Caco-2 (cell line): ENCODE results near the gene EZR. TPM values are rescaled to one million over a fixed set of nuclear protein-coding genes. Genes with fewer than 3 reads are reported as not detected.
"Not testable (repeated sequence)": the region's sequence is repeated elsewhere in the genome, so short reads cannot be mapped to it uniquely, and the experiment has no call there.

Experiments
- BruUV-seq: library from RNA; stranded (reverse); fragments of 400-500 nt; replicated peaks from 2 replicates; lab custom pipeline; 2021; lab: Mats Ljungman, UMichigan
- CTCF ChIA-PET: fragments of 300-600 bp; sonication (Branson Sonifier 250); formaldehyde crosslinking; loops from one replicate; lab custom pipeline; 2022; ENCODE audit warnings: antibody characterized with exemption; lab: Charles Lee
- POLR2A ChIA-PET: fragments of 300-600 bp; sonication (Branson Sonifier 250); formaldehyde crosslinking; loops from one replicate; lab custom pipeline; 2022; ENCODE audit warnings: antibody characterized with exemption; lab: Charles Lee
- DNase-seq, 2 experiments: peaks; one replicate each; pipeline versions ENCODE4 v3.0.0 to v3.0.0-alpha.2; 2020 to 2022
- H3K27me3 ChIP-seq: replicated peaks from 2 replicates; pipeline ENCODE4 v1.6.0; 2011; ENCODE audit warnings: low read length; ENCODE audit not compliant: control insufficient read depth, insufficient read depth
- H3K36me3 ChIP-seq: 2 replicates; pipeline ENCODE4 v1.5.1; 2011; ENCODE audit warnings: low read length; ENCODE audit not compliant: control insufficient read depth, insufficient read depth
- H3K4me1 ChIP-seq: fragments of 250-450 bp; sonication (Bioruptor Pico); 2 replicates; pipeline ENCODE4 v1.5.1; 2020; ENCODE audit warnings: mild to moderate bottlenecking
- H3K4me3 ChIP-seq: 2 replicates; pipeline ENCODE4 v1.5.1; 2011; ENCODE audit warnings: low read depth, mild to moderate bottlenecking, control low read depth, low read length
- H3K9me3 ChIP-seq: fragments of 250-450 bp; sonication (Bioruptor Pico); 2 replicates; pipeline ENCODE4 v1.5.1; 2020; ENCODE audit warnings: mild to moderate bottlenecking, moderate library complexity
- H3K27ac Mint-ChIP-seq: one replicate; pipeline ENCODE4 v1.8.0; 2022; ENCODE audit warnings: mixed read lengths; ENCODE audit not compliant: unreplicated experiment
- H3K27me3 Mint-ChIP-seq: one replicate; pipeline ENCODE4 v1.8.0; 2022; ENCODE audit warnings: mixed read lengths; ENCODE audit not compliant: insufficient read depth, unreplicated experiment
- H3K36me3 Mint-ChIP-seq: one replicate; pipeline ENCODE4 v1.8.0; 2022; ENCODE audit warnings: mild to moderate bottlenecking, mixed read lengths; ENCODE audit not compliant: insufficient read depth, unreplicated experiment
- H3K4me1 Mint-ChIP-seq: one replicate; pipeline ENCODE4 v1.8.0; 2022; ENCODE audit warnings: low read depth, mixed read lengths; ENCODE audit not compliant: unreplicated experiment
- H3K4me3 Mint-ChIP-seq: one replicate; pipeline ENCODE4 v1.8.0; 2022; ENCODE audit warnings: mild to moderate bottlenecking, moderate library complexity, mixed read lengths; ENCODE audit not compliant: unreplicated experiment
- H3K9me3 Mint-ChIP-seq: one replicate; pipeline ENCODE4 v1.8.0; 2022; ENCODE audit warnings: mixed read lengths; ENCODE audit not compliant: unreplicated experiment
- CTCF ChIP-seq, 2 experiments: fragments of 200-600 bp in 1 of 2; IDR thresholded peaks; 1 replicate in 1 of 2; 2 replicates in 1 of 2; pipeline versions ENCODE4 v1.5.1 to v1.8.0; 2011 to 2022; ENCODE audit warnings: antibody characterized with exemption in 1 of 2, control low read depth in 1 of 2, inconsistent platforms in 1 of 2, low read depth in 1 of 2, low read length in 1 of 2, mild to moderate bottlenecking in 1 of 2, moderate library complexity in 1 of 2; ENCODE audit not compliant: insufficient read depth in 1 of 2, severe bottlenecking in 1 of 2, unreplicated experiment in 1 of 2
- intact Hi-C: fragments of 100-400 bp; cut with micrococcal nuclease; formaldehyde crosslinking; loops from one replicate; pipeline ENCODE4 v1.10.0; 2022; ENCODE audit not compliant: unreplicated experiment
- total RNA-seq: library from RNA; stranded (reverse); gene quantifications from 2 replicates; pipeline ENCODE4 v1.2.3, GENCODE V29; 2022

The EZR gene
- total RNA-seq, 1 experiment from 2014 or later, result 290 TPM

DNA sequence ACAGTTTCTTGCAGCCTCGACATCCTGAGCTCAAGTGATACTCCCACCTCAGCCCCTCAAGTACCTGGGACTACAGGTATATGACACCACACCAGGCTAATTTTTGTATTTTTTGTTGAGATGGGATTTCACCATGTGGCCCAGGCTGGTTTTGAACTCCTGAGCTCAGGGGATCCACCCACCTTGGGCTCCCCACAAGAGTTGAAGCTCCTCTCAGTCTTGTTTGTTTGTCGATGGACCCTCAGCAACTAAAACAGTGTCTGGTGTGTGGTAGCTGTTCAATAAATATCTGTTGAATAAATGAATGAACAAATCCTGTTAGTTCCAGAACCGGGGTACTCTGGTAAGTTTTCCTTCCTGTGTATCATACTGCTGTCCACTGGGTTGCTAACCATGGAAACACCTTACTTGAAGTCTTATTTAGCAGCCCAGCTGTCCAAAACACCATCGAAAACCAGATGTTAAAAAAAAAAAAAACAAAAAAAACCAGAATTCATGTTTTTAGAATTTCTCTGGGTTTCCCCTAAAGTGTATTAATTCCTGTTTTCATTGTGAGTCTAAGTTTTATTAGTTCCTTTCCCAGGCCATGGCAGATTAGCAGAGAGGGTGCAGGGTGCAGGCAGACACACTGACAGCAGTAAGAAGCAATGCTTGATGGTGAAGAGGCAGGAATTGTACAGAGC lies 7.8 kb upstream of the EZR start:
- H3K27me3 Mint-ChIP-seq, result no peaks in the 10 kb centered on the region
- no peak overlapping the region for H3K4me3 ChIP-seq
- H3K9me3 Mint-ChIP-seq, result no peaks in the 10 kb centered on the region
- intact Hi-C loops, result no loop called here
- peaks cover 18% of the 10 kb centered on the region for H3K4me1 ChIP-seq
- peaks cover 25% of the 10 kb centered on the region for H3K4me1 Mint-ChIP-seq
- ChIA-PET CTCF (no interaction called here), POLR2A (interaction anchor here (0.7 kb wide), 1 partner anchor 27 kb away, joined by 4 read pairs; no protein-coding TSS in a partner anchor)
- H3K27ac Mint-ChIP-seq, result no peak overlapping the region
- DNase-seq, result no peak
- H3K36me3 Mint-ChIP-seq, result no peaks in the 10 kb centered on the region
- no TSS peak for BruUV-seq
- H3K4me3 Mint-ChIP-seq, result no peak overlapping the region
- H3K9me3 ChIP-seq, result no peaks in the 10 kb centered on the region
- H3K27me3 ChIP-seq, result no peaks in the 10 kb centered on the region
- no peak for TF ChIP-seq CTCF (IDR thresholded peaks at IDR 0.05; ENCODE audit: insufficient read depth in 1 of 2, low read depth in 1 of 2, low read length in 1 of 2, severe bottlenecking in 1 of 2, unreplicated experiment in 1 of 2)
- H3K36me3 ChIP-seq, result no peaks in the 10 kb centered on the region

DNA sequence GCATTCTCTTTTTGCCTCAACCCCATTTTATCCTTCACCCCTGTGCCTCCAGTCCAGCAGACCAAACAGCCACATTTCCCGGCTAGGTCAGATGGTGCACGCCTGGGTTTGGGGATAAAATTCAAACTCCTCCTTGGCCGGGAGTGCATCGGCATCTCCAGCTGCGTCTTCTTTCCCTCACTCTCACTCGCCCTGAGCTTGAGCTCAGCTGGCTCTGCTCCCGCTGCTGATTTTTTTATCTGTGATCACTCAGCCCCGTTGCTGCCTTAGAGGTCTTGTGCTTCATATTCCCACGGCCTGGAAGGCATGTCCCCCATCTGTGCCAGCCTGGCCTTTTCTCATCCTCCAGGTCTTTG lies 6.8 kb upstream of the EZR start:
- no peaks in the 10 kb centered on the region for H3K9me3 ChIP-seq
- TF ChIP-seq CTCF (IDR thresholded peaks at IDR 0.05; ENCODE audit: insufficient read depth in 1 of 2, low read depth in 1 of 2, low read length in 1 of 2, severe bottlenecking in 1 of 2, unreplicated experiment in 1 of 2), result no peak
- peak overlapping the region; percentile 36 for H3K27ac Mint-ChIP-seq
- CTCF ChIA-PET, result no interaction called here
- no peaks in the 10 kb centered on the region for H3K9me3 Mint-ChIP-seq
- H3K36me3 Mint-ChIP-seq, result no peaks in the 10 kb centered on the region
- no peaks in the 10 kb centered on the region for H3K36me3 ChIP-seq
- H3K4me3 Mint-ChIP-seq, result no peak overlapping the region
- BruUV-seq, result no TSS peak
- no peaks in the 10 kb centered on the region for H3K27me3 Mint-ChIP-seq
- no peak overlapping the region for H3K4me3 ChIP-seq
- no peaks in the 10 kb centered on the region for H3K27me3 ChIP-seq
- DNase-seq, result no peak
- POLR2A ChIA-PET, result no interaction called here
- peaks cover 14% of the 10 kb centered on the region for H3K4me1 ChIP-seq
- intact Hi-C loops, result no loop called here
- peaks cover 17% of the 10 kb centered on the region for H3K4me1 Mint-ChIP-seq

DNA sequence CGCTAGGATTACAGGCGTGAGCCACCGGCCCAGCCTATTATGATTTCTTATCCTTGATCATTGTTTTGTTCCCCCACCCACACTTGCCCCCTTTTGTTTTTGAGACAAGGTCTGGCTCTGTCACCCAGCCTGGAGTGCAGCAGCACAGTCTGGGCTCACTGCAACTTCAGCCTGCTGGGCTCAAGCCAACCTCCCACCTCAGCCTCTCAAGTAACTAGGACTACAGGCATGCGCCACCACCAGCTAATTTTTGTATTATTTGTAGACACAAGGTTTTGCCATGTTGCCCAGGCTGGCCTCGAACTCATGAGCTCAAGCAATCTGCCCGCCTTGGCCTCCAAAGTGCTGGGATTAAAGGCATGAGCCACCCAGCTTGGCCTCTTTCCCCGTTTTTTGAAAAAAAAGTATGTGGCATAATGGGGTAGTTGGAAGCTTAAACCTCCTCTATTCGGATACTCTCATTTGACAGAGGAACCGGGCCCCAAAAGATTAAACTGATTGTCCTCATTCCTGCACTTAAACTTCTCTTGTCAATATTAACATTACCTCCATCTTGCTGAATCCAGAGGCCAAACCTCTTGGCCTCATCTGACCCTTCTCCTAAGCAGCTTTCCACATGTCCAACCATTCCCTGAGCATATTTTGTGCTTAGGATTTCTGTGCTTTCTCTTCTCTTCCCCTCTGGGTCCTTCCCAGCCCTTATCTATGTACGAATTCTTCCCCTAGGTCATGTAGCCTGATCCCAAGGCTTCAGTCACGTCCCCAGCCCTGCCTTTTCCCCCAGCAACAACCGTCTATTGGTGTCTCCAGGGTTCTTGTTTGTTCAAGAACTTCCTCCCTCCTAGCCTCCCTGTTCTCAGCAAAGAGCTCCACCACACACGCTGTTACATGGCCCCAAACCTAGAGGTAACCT lies 6.1 kb upstream of the EZR start:
- no TSS peak for BruUV-seq
- TF ChIP-seq CTCF (IDR thresholded peaks at IDR 0.05; ENCODE audit: insufficient read depth in 1 of 2, low read depth in 1 of 2, low read length in 1 of 2, severe bottlenecking in 1 of 2, unreplicated experiment in 1 of 2), result no peak
- H3K36me3 Mint-ChIP-seq, result peaks cover 3% of the 10 kb centered on the region
- Histone ChIP-seq H3K36me3 (no peaks in the 10 kb centered on the region), H3K9me3 (no peaks in the 10 kb centered on the region), H3K4me3 (no peak overlapping the region), H3K4me1 (peaks cover 17% of the 10 kb centered on the region), H3K27me3 (no peaks in the 10 kb centered on the region)
- no peaks in the 10 kb centered on the region for H3K9me3 Mint-ChIP-seq
- ChIA-PET CTCF (no interaction called here), POLR2A (interaction anchor here (0.6 kb wide), 1 partner anchor 44 kb away, joined by 3 read pairs; no protein-coding TSS in a partner anchor)
- no peak for DNase-seq
- intact Hi-C loops, result no loop called here
- H3K27me3 Mint-ChIP-seq, result no peaks in the 10 kb centered on the region
- H3K4me1 Mint-ChIP-seq, result peaks cover 18% of the 10 kb centered on the region
- peak overlapping the region; percentile 22 for H3K27ac Mint-ChIP-seq
- H3K4me3 Mint-ChIP-seq, result no peak overlapping the region

DNA sequence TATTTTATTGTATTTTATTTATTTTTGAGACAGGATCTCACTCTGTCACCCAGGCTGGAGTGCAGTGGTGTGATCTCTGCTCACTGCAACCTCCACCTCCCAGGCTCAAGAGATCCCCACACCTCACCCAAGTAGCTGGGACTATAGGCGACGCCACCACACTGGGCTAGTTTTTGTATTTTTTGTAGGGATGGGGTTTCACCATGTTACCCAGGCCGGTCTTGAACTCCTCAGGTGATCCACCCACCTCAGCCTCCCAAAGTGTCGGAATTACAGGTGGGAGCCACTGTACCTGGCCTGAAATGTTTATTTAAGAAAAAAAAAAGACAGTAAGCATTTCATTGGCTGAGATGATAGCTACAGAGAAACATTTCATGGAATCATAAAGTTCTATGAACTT lies 4.4 kb upstream of the EZR start:
- POLR2A ChIA-PET, H3K9me3 ChIP-seq, H3K4me3 Mint-ChIP-seq, H3K27ac Mint-ChIP-seq, BruUV-seq, DNase-seq, H3K27me3 Mint-ChIP-seq, CTCF ChIA-PET, H3K4me3 ChIP-seq, intact Hi-C loops, H3K9me3 Mint-ChIP-seq, H3K36me3 ChIP-seq, H3K27me3 ChIP-seq: not testable (repeated sequence)
- H3K4me1 Mint-ChIP-seq, result peaks cover 23% of the 10 kb centered on the region
- peaks cover 16% of the 10 kb centered on the region for H3K36me3 Mint-ChIP-seq
- peaks cover 20% of the 10 kb centered on the region for H3K4me1 ChIP-seq
